ENCODE data around the gene CRACR2A.

- TF ChIP-seq CTCF (IDR thresholded peaks at IDR 0.05) (no peak), POLR2AphosphoS5 (IDR thresholded peaks at IDR 0.05; ENCODE audit: low read depth, low read length) (no peak)
Measured at GRCh38 chr12:3684449-3685051, 68.4 kb downstream of the CRACR2A start.

Measured in Panc1 (cell line).